CD4-positive, alpha-beta T cell treated with Interferon gamma for 1 hour (primary cell): ENCODE data around the gene ENTPD7.

Experiments used
- DNase-seq: peaks from one replicate; pipeline ENCODE4 v3.0.0-alpha.2; 2020

Gene ENTPD7

GRCh38 chr10:99652800-99653390 lies 6.4 kb upstream of the ENTPD7 start:
- DNase-seq, result no peak

- DNase-seq, result no peak
Measured at GRCh38 chr10:99654390-99655175, 4.7 kb upstream of the ENTPD7 start.

- DNase-seq, result no peak
Measured at GRCh38 chr10:99656199-99657064, 2.9 kb upstream of the ENTPD7 start.

GRCh38 chr10:99658622-99659030 lies 683 bp upstream of the ENTPD7 start:
- DNase-seq, result peak; percentile 14

- no peak for DNase-seq
Measured at GRCh38 chr10:99659868-99660366, 608 bp downstream of the ENTPD7 start.

GRCh38 chr10:99660662-99661376 lies 1.5 kb downstream of the ENTPD7 start:
- no peak for DNase-seq

- no peak for DNase-seq
Measured at GRCh38 chr10:99661377-99661763, 2.1 kb downstream of the ENTPD7 start.

- no peak for DNase-seq
Measured at GRCh38 chr10:99665304-99665703, 6.0 kb downstream of the ENTPD7 start.

GRCh38 chr10:99667108-99667751 lies 7.9 kb downstream of the ENTPD7 start:
- DNase-seq, result no peak

GRCh38 chr10:99671386-99671785 lies 12.1 kb downstream of the ENTPD7 start:
- DNase-seq, result no peak

GRCh38 chr10:99672884-99673283 lies 13.6 kb downstream of the ENTPD7 start:
- DNase-seq, result no peak

GRCh38 chr10:99673492-99673891 lies 14.2 kb downstream of the ENTPD7 start:
- no peak for DNase-seq

- no peak for DNase-seq
Measured at GRCh38 chr10:99674762-99675161, 15.5 kb downstream of the ENTPD7 start.

- no peak for DNase-seq
Measured at GRCh38 chr10:99676426-99676825, 17.1 kb downstream of the ENTPD7 start.

- no peak for DNase-seq
Measured at GRCh38 chr10:99676895-99677294, 17.6 kb downstream of the ENTPD7 start.

- no peak for DNase-seq
Measured at GRCh38 chr10:99678921-99679320, 19.6 kb downstream of the ENTPD7 start.

GRCh38 chr10:99681553-99681952 lies 22.2 kb downstream of the ENTPD7 start:
- DNase-seq, result no peak

- no peak for DNase-seq
Measured at GRCh38 chr10:99682032-99682431, 22.7 kb downstream of the ENTPD7 start.

- no peak for DNase-seq
Measured at GRCh38 chr10:99682752-99683151, 23.4 kb downstream of the ENTPD7 start.

- DNase-seq, result peak; percentile 1
Measured at GRCh38 chr10:99685597-99685967, 26.3 kb downstream of the ENTPD7 start.

- no peak for DNase-seq
Measured at GRCh38 chr10:99689461-99689860, 30.2 kb downstream of the ENTPD7 start.

GRCh38 chr10:99693933-99694583 lies 34.7 kb downstream of the ENTPD7 start:
- no peak for DNase-seq
